Measurements from ENCODE around the gene MARCHF3.

Gene MARCHF3

DNA sequence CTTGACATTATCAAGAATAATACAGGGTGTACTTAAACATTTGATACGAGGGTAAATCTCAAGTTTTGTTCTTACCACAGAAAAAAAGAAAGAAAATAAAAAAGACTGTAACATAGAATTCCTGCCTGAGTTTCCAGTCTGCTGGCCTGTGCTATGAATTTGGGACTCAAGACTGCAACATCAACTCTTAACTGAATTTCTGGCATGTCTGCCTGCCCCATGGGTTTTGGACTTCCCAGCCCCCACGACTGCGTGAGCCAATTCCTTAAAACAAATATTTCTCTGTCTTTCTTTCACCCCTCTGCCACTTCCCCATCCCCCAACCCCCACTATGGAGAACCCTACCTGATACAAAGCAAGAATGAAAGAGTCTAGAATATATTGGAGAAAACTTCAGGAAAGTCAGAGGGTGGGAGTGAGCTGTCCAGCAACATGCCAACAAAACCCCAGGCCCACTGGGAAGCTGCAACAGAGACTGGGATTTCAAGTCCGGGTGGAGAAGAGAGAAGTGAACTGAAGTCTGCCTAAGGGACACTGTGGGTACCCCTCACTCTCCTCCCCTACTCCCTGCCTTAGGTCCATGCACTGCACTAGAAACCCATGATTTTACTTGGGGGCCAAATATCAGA lies 43.0 kb downstream of the MARCHF3 start:
- no peak for DNase-seq (ENCODE audit: low read depth in 2 of 2, low spot score in 1 of 2)

DNA sequence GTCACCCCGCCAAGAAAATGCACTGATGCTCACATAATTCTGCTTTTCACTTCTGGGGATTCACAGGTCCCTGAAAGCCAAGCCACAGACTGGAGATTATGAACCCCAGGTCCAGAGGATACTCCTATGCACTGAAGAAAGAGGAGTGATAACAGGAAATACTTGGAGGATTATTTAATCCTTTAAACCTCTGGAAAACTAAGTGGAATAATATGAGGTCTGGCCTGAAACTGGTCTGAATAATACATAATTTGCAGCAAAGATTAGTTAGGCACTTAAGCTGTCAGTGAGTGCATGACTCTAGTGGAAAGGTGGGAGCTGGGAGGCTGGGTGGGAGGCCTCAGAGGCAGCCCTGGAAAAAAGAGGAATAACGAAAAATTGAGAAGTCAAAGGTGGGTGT lies 45.7 kb downstream of the MARCHF3 start:
- DNase-seq (ENCODE audit: low read depth in 2 of 2, low spot score in 1 of 2): no peak

DNA sequence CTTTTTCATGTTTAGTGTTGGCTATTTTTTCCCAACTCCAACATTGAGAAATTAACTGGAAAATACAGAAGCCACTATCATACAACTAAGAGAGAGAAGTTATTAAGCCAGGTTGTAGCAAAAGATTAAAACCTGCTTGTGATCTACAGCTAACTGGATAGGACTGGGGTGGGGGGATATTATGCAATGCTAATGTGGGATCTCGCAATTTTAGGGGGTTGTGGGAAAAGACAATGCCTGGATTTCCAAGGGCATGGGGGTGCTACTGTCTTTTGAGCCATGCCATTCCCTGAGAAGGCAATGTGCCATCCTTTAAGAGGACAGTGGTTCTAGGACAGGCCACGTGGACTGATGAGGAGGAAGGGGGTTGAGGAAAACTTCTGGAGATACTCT lies 46.5 kb downstream of the MARCHF3 start:
- no peak for DNase-seq (ENCODE audit: low read depth in 2 of 2, low spot score in 1 of 2)

DNA sequence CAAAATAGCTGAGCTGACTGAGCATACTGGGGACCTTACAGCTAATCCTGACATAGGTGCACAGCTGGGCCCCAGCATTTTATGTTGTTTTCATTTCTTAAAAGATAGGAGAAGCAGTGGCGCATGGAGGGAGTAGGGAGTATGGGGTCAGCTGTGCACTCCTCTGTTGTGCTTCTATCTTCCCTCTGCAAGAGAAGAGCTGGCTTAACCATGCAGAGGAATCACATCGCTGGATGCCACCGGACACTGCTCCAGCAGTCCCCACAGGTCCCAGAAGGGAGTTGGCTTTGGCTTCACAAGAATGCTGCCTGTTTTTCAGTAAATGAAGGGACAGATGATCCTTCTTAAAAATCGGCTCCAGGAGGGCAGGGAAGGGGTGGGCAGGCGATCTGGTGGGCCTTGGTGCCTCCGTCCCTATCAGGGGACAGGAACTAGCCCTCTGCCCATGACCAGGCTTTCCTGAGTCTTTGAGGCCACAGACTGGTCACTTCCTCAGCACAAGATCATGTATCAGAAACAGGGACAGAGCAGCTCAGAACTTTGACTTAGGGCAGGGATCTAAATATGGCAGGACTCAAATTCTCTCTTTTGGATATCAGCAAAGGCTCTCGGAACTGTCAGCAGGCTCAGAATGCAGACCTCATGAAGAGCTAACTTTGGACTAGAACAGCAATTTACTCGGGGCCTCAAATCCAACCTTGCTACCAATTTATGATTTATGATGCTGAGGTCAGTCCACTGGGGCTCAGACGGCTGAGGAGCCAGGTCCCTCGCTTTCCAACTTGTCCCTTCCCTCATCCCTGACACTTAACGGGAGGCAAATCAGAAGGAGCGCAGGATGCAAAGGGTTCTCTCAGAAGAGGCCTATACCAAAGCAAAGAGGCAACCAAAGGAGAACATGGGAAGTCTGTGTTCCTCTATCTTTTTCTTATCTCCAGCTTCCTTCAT lies 47.2 kb downstream of the MARCHF3 start:
- no peak for DNase-seq (ENCODE audit: low read depth in 2 of 2, low spot score in 1 of 2)

DNA sequence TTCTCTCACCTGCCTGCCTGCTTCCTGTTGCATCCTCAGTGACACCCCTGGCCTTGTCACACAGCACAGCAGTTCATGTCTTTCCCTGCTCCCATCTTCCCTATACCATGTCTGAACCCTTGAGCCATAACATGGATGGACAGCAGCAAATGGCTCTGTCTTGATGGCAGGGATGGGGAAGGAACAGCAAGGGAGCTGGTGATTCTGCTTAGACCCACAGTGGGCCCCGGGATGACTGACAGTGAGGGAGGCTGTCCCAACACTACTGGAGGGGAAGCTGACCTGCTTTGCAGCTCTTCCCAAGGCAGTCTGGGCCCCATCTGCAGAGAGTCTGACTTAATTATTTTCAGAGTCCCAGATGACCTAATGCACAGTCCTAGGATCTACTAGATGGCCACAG lies 48.2 kb downstream of the MARCHF3 start:
- no peak for DNase-seq (ENCODE audit: low read depth in 2 of 2, low spot score in 1 of 2)

DNA sequence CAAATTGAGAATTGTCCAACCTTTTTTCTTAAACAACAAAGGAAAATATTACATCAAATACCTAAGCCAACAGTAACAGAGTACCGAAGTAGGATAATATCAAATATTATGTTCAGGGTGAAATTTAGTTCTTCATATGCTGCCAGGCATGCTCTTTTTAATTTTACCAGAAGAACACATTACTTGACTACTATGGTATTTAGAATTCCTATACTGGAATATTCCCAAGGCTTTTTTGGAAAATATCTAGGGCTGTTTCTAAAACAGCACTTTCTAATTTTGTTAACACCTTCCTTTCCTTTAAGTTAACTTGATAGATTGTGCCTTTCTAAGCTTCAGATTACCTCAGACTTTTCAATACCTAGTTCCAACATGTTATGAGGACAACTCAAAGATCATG lies 48.7 kb downstream of the MARCHF3 start:
- DNase-seq (ENCODE audit: low read depth in 2 of 2, low spot score in 1 of 2): no peak

DNA sequence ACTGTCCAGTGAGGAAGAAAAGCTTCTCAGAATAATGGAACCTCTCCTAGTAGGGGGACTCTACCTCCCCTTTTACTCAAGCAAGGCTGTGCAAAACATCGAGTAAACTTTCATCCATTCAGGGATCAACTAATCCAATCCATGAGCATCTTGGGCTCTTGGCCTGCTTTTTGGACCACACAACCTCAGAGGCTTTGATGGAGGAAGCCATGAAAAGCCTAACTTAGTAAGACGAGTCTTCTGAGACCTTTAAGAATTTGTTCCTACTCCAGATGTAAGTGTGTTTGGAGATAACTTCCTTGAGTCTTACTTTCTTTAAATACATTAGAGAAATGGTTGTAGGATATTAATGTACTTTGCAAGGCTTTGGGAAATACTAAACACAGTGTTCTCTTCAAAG lies 49.1 kb downstream of the MARCHF3 start:
- DNase-seq (ENCODE audit: low read depth in 2 of 2, low spot score in 1 of 2): no peak

DNA sequence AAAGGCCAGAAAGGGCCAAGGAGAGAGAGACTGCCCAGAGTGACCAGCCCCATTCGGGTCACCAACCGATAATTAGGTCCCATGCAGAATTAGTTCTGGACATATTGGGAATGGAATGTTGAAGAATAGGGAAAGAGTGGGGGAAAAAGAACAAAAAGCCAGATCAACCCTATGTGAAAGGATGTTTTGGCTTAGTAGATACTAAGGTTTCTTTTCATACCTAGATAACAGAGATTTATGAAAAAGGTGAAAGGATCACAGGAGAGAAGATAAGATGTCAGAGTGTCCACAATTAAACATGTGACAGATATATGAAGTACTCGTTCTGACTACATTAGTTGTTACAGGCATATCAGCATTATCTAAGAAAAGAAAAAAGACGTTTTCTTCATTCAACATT lies 52.1 kb downstream of the MARCHF3 start:
- DNase-seq (ENCODE audit: low read depth in 2 of 2, low spot score in 1 of 2): no peak

DNA sequence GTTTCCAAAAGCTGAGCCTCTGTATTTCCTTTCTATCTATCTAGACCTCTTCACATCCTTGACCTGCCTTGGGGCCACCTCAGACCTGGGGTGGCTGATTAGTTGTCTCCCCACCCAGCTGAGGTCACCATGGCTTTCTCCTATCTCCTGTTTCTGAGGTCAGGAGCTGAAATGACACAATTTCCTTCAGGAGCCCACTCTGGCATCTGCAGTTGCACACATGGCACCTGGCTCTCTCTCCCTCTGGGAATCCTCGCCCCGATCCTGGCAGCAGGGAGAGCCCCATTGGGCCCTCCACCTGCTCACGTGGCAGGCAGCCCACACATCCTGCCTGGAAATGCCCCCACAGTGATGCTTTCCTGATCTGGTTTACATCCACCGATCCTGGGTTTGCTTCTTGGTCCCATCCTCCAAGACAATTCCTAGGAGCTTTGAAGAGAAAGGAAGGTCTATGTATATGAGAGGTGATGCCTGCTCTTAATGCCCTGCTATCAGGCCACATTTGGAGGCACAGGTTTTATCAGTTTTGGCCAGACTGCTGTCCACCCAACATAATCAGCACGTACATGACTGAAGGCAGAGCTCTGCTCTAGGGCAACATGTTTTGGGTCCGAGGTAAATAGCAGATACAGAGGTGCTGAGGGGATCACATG lies 53.7 kb downstream of the MARCHF3 start:
- DNase-seq (ENCODE audit: low read depth in 2 of 2, low spot score in 1 of 2): no peak

DNA sequence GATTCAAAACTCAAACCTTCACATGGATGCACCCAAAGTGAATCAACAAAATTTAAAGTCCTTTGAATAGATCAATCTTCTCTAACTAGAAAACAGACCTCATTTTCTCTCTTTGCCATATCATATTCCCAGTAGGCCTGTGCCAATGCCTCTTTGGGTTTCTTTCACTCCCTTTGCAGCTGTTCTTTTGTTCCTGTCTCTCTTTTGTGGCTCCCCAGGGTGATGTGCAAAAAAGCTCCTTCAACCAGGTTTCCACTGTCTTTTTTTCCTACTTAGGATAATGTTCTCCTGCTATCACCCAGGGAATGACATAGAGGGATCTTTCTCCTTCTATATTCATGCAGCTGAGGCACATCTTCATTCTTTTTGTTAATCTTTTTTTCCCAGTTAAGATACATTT lies 54.6 kb downstream of the MARCHF3 start:
- DNase-seq (ENCODE audit: low read depth in 2 of 2, low spot score in 1 of 2): no peak

DNA sequence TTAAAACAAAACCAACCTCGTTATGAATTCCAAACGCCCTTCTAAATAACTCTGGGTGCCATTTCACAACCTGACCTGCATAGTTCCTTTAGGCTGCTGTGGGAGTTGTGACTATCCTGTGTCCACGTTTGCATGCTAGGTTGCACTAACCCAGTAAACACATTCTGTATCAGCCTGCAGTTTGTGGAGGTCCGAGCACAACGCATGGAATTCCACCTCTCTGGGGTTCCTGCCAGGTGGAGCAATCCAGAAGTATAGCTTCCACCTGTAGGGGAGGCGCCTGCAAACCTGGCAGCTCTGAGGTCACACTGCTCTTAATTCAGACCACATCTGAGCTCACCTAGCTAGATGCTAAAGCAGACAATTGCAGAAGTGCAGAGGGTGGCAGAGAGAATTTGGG lies 57.2 kb downstream of the MARCHF3 start:
- DNase-seq (ENCODE audit: low read depth in 2 of 2, low spot score in 1 of 2): no peak

DNA sequence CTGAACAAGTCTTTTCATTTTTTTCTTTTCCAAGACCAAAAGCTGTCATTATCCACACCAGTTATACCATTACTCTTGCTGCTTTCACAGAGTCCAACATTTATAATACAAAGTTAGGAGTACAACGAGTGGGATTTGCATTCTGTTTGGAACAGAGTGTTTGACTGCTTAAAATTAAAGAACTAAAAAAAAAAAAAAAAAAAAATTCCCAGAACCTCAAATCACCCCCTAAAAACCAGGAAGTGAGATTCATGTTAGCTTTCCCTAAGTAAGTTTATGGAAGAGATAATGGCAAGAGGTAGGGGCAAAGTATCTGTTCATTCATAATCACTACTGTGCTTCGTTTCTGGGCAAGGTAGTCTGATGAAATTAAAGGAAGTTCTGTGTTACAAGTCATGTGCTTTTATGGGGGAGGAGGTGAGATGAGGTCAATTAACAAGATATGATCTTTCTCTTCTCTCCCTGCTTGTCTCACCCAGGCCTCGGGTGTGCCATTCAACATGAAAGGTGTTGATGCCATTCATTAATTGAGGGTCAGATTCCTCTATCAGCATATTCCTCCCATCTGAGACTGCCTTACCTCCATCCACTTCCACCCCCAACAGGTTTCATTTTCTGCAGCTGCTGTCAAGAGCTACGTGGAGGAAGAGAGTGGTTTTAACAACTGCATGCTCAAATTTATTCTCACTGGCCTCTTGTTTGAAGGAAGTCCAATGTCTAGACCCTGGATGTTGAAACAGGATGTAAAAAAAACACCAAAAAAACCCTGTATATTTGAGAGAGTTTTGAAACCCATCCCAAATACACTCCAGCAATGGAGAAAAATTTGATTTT lies 58.1 kb downstream of the MARCHF3 start:
- DNase-seq (ENCODE audit: low read depth in 2 of 2, low spot score in 1 of 2): peak in 1 of 2 donors; percentile 3

DNA sequence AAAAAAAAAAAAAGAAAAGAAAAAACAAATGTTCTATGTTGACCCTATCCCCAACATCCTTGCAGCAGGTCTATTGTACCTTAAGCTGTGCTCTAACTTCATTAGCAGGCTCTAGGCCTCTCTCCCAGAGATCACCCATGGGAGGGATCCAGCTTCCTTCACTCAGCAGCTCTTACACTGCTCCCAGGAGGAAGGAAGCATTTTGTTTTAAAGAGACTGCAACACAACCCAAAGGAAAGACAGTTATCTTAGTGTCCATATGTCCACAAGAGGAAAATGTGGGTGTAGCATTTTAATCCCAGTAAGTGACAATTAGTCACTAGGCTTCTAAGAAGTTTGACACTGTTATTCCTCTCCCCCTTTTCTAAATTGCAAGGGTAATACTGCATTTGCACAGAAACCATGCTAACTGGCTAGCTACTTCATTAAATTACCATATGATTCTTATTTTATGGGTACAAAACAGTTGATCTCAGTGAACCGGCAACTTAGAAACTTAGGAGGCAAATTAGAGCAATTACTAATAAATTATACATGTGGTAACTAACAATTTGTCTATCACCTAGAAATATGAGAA lies 58.8 kb downstream of the MARCHF3 start:
- no peak for DNase-seq (ENCODE audit: low read depth in 2 of 2, low spot score in 1 of 2)

DNA sequence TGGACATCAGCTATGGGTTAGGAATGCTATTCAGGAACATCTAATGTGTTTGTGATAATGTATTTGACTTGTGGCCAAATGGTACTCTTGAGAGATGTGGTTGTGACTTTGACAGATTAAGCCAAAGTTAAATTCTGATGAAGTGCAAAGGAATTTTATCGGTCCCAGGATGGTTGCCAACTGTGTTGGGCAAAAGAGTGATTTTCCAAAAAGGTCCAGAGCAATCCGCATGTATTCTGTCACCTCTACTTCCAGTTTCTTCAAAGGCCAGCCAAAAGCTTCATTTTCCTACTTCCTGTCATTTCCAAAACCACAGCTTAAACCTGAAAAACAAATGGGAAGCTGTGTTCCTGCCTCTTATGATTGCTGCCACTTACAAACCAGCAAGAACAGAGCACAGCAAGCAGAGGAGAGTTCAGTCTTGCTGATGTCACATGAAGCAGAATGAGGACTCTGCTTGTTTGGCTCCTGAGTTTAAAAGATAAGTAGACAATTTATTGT lies 59.8 kb downstream of the MARCHF3 start:
- DNase-seq (ENCODE audit: low read depth in 2 of 2, low spot score in 1 of 2): no peak

DNA sequence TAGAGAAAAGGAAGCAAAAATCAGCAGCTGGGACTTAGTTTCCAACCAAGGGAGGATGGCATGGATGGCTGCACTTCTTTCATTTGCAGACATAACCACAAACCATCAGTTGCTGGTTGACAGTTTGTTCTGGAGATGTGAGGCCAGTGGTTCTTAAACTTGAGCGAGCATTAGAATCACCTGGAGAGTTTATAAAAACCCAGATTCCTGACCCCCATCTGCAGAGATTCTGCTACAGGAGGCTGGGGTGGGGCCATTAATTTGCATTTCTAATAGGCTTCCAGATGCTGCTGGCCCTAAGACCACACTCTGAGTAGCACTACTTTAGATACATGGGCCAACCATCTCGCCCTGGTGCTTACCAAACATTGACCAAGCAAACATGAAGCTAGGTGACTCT lies 60.8 kb downstream of the MARCHF3 start:
- no peak for DNase-seq (ENCODE audit: low read depth in 2 of 2, low spot score in 1 of 2)

DNA sequence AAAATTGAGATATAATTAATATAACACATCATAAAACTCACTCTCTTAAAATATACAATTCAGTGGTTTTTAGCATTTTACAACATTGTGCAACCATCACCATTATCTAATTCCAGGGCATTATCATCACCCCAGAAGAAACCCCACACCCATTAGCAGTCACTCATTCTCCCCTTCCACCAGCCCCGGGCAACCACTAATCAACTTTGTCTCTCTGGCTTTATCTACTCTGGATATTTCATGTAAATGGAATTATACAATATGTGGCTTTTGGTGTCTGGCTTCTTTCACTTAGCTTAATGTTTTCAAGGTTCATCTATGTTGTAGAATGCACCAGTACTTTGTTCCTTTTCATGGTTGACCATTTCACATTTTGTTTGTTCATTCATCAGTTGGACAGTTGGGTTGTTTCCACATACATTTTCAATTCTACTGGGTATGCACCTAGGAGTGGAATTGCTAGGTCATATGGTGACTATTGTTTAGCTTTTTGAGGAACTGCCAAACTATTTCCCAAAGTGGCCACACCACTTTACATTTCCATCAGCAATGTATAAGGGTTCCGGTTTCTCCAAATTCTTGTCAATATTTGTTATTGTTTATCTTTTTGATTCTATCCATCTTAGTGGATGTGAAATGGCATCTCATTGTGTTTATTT lies 62.4 kb downstream of the MARCHF3 start:
- no peak for DNase-seq (ENCODE audit: low read depth in 2 of 2, low spot score in 1 of 2)

DNA sequence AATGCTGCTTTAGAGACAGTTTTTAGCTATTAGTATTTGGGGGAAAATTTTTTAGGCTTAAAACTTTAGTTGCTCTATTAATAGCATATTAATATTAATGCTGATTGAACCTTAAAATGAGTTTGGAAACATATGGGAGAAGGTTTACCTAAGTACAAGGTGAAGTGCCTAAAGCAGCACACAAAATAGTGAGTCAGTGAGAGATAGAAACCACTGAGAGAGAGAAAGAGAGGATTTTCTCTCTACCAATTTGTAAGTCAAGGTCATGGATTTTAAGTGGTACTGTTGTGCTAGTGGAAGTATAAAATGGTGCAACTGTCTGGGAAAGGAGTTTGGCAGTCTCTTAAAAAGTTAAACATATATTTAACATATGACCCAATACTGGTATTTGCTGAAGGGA lies 64.9 kb downstream of the MARCHF3 start:
- no peak for DNase-seq (ENCODE audit: low read depth in 2 of 2, low spot score in 1 of 2)

DNA sequence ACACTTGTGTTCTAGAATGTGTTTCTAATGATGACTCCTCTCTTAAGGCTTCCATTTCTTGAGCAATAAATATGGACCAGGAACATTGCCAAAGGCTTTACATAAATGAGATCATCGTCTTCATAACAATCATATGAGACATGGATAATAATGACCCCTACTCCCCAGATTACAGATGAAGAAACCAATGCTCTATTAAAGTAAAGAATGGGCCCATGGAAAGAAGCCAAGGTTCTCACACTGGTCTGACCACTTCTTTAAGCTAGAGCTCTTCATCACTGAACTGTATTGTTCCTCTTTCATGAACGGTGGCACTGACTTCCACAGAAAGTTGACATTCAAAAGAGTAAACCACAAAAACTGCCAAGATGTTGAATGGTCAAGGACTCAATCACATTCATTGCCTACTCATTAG lies 65.3 kb downstream of the MARCHF3 start:
- no peak for DNase-seq (ENCODE audit: low read depth in 2 of 2, low spot score in 1 of 2)

DNA sequence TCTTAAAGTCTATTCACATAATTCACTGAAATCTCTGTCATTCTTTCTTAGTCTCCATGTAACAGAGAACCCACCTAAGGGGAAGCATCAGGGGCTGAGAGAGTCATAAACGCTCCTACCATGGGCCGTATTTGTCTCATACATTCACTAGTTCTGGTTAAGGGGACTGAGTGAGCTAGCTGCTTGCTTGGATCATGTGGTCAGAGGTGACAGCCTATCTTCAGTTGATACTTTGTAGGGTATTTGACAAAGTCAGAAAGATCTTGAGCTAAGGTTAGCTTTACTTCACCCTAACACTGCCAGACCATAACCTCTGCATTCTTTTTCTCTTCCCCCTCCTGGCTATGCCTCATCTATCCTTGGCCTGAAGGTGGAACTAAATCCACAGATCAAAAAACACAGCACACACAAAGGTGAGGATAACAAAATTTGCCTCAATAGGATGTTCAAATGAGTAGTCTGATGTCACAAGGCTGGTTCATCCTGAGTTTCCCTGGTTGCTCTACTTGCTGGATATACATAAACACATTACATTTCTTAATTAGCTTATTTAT lies 66.5 kb downstream of the MARCHF3 start:
- DNase-seq (ENCODE audit: low read depth in 2 of 2, low spot score in 1 of 2): no peak

DNA sequence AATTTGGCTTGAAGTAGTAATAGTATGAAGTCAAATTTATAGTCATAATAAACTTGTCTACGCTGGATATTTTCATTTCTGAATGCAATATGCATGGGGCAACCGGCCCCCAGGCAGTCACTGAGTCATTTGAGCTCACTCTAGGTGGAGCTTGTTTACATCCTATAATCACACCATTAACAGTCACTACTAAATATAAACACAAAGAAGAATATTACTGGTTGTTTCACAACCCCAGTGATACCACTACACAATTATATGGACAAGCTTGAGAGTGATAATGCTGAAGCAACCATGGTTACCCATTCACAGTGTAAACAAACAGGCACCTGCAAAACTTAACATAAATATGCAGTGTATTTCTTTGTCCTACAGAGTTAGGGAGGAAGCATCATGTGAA lies 68.7 kb downstream of the MARCHF3 start:
- DNase-seq (ENCODE audit: low read depth in 2 of 2, low spot score in 1 of 2): no peak

All from stimulated activated CD8-positive, alpha-beta memory T cell treated with anti-CD3 and anti-CD28 coated beads, Interleukin-4, amount 100 ng/mL, for 1 hour (primary cell).